AG04449 (cell line): ENCODE results near the gene ALOX12B.

ENCODE experiments used
- CTCF ChIA-PET: fragments of 350-600 bp; formaldehyde crosslinking; extraction: SDS; loops from one replicate; lab custom pipeline; 2021; ENCODE audit warnings: antibody characterized with exemption; lab: Yijun Ruan, JAX
- POLR2A ChIA-PET: fragments of 400-600, 350-600 bp; formaldehyde crosslinking; extraction: SDS; loops from one replicate; lab custom pipeline; 2020; ENCODE audit warnings: antibody characterized with exemption, inconsistent platforms; lab: Yijun Ruan, JAX
- DNase-seq: peaks from one replicate; pipeline ENCODE4 v3.0.0-alpha.2; 2010; ENCODE audit warnings: low read depth, low spot score
- H3K4me3 ChIP-seq: 2 replicates; pipeline ENCODE4 v1.5.1; 2011; ENCODE audit warnings: low read depth, mild to moderate bottlenecking, control low read depth, low read length
- CTCF ChIP-seq: IDR thresholded peaks from one replicate; pipeline ENCODE4 v1.5.1; 2011; ENCODE audit warnings: mild to moderate bottlenecking, moderate library complexity, low read length, control low read depth, inconsistent platforms; ENCODE audit not compliant: insufficient read depth; ENCODE audit errors: missing control alignments

The ALOX12B gene

GRCh38 chr17:8047769-8048110 lies 39.8 kb downstream of the ALOX12B start:
- no peak for DNase-seq
- TF ChIP-seq CTCF = no peak
- CTCF ChIA-PET = interaction anchor here (0.6 to 13.7 kb wide), 6 partner anchors 11 to 185 kb away, joined by 3 to 155 read pairs (median 8); no protein-coding TSS in a partner anchor
- no peak overlapping the region for H3K4me3 ChIP-seq
- POLR2A ChIA-PET = no interaction called here

- POLR2A ChIA-PET = no interaction called here
- CTCF ChIA-PET = interaction anchor here (0.6 to 13.7 kb wide), 8 partner anchors 12 to 185 kb away, joined by 3 to 155 read pairs (median 6); no protein-coding TSS in a partner anchor
- TF ChIP-seq CTCF = no peak
- no peak overlapping the region for H3K4me3 ChIP-seq
- DNase-seq = no peak
These were observed 40.4 kb downstream of the ALOX12B start for GRCh38 chr17:8046929-8047768.

- no peak overlapping the region for H3K4me3 ChIP-seq
- no peak for TF ChIP-seq CTCF
- DNase-seq = no peak
- CTCF ChIA-PET = interaction anchor here (1.0 to 13.7 kb wide), 4 partner anchors 12 to 134 kb away, joined by 4 to 155 read pairs (median 12); no protein-coding TSS in a partner anchor
- POLR2A ChIA-PET = no interaction called here
These were observed 41.1 kb downstream of the ALOX12B start for GRCh38 chr17:8046306-8046928.

GRCh38 chr17:8044819-8045810 lies 42.4 kb downstream of the ALOX12B start:
- ChIA-PET CTCF (interaction anchor here (4.1 to 13.7 kb wide), 2 partner anchors 14 to 55 kb away, joined by 17 to 155 read pairs; no protein-coding TSS in a partner anchor), POLR2A (no interaction called here)
- no peak for TF ChIP-seq CTCF
- DNase-seq = no peak
- no peak overlapping the region for H3K4me3 ChIP-seq

GRCh38 chr17:8041979-8042378 lies 45.5 kb downstream of the ALOX12B start:
- DNase-seq = no peak
- CTCF ChIA-PET = interaction anchor here (0.8 to 13.7 kb wide), 49 partner anchors 9 to 996 kb away, joined by 3 to 155 read pairs (median 5); partner anchors contain the start of genes ALOXE3, CNTROB, GUCY2D and RNF227
- no peak for TF ChIP-seq CTCF
- POLR2A ChIA-PET = interaction anchor here (1.1 kb wide), 1 partner anchor 126 kb away, joined by 5 read pairs; the partner anchor contains the start of gene RNF227
- no peak overlapping the region for H3K4me3 ChIP-seq
